ENCODE results near the gene PALM.

The PALM gene

GRCh38 chr19:752652-753517, 44.1 kb downstream of the PALM start:
- no peak for DNase-seq

- no peak for DNase-seq
Observed at GRCh38 chr19:754530-754929, 45.8 kb downstream of the PALM start.

- DNase-seq, result no peak
Observed at GRCh38 chr19:755063-755462, 46.3 kb downstream of the PALM start.

GRCh38 chr19:756236-756635, 47.5 kb downstream of the PALM start:
- no peak for DNase-seq

GRCh38 chr19:756821-757688, 48.3 kb downstream of the PALM start:
- DNase-seq, result no peak

- DNase-seq, result no peak
Observed at GRCh38 chr19:757811-758668, 49.3 kb downstream of the PALM start.

GRCh38 chr19:763181-763580, 54.4 kb downstream of the PALM start:
- DNase-seq, result no peak

GRCh38 chr19:763869-764268, 55.1 kb downstream of the PALM start:
- no peak for DNase-seq

GRCh38 chr19:764301-764700, 55.6 kb downstream of the PALM start:
- no peak for DNase-seq

GRCh38 chr19:765179-765738, 56.5 kb downstream of the PALM start:
- DNase-seq, result no peak

GRCh38 chr19:768424-768823, 59.7 kb downstream of the PALM start:
- DNase-seq, result no peak

GRCh38 chr19:769616-770015, 60.9 kb downstream of the PALM start:
- no peak for DNase-seq

- DNase-seq, result peak; percentile 24
Observed at GRCh38 chr19:771332-771785, 62.6 kb downstream of the PALM start.

- no peak for DNase-seq
Observed at GRCh38 chr19:772063-772462, 63.3 kb downstream of the PALM start.

GRCh38 chr19:772730-773436, 64.1 kb downstream of the PALM start:
- no peak for DNase-seq

- DNase-seq, result no peak
Observed at GRCh38 chr19:776549-776948, 67.8 kb downstream of the PALM start.

GRCh38 chr19:778910-779653, 70.3 kb downstream of the PALM start:
- DNase-seq, result no peak

GRCh38 chr19:780935-781334, 72.2 kb downstream of the PALM start:
- DNase-seq, result no peak

GRCh38 chr19:781800-782184, 73.1 kb downstream of the PALM start:
- DNase-seq, result no peak

- DNase-seq, result no peak
Observed at GRCh38 chr19:782185-782877, 73.6 kb downstream of the PALM start.
